Body of pancreas (tissue), 4 donors: Measurements from ENCODE around the gene GRK6.
"Not testable (repeated sequence)": the region's sequence is repeated elsewhere in the genome, so short reads cannot be mapped to it uniquely, and the experiment has no call there.

Experiments
- CTCF ChIP-seq, 7 experiments: fragments of 450-650 bp in 4 of 7; fragments of 200-600 bp in 3 of 7; sonication (generic) in 3 of 7; IDR thresholded peaks; one replicate each; pipeline ENCODE4 v1.5.1; 2016 to 2019; ENCODE audit warnings: antibody characterized with exemption in 7 of 7
- POLR2A ChIP-seq, 3 donors: fragments of 450-650 bp; IDR thresholded peaks; one replicate each; pipeline ENCODE4 v1.6.1; 2016; ENCODE audit warnings: antibody characterized with exemption in 3 of 3, mild to moderate bottlenecking in 2 of 3

- TF ChIP-seq POLR2A, CTCF (IDR thresholded peaks at IDR 0.05): not testable (repeated sequence)
These were observed 59.3 kb downstream of the GRK6 start for GRCh38 chr5:177485753-177486152.
